HG02763 (cell line): ENCODE data around the gene DUSP16.

ENCODE experiments used
- ATAC-seq: cut with Tn5 transposase; IDR thresholded peaks from one replicate; pipeline ENCODE4 v1.9.1; 2021; ENCODE audit warnings: mild to moderate bottlenecking, moderate library complexity; ENCODE audit not compliant: unreplicated experiment

Gene DUSP16

DNA sequence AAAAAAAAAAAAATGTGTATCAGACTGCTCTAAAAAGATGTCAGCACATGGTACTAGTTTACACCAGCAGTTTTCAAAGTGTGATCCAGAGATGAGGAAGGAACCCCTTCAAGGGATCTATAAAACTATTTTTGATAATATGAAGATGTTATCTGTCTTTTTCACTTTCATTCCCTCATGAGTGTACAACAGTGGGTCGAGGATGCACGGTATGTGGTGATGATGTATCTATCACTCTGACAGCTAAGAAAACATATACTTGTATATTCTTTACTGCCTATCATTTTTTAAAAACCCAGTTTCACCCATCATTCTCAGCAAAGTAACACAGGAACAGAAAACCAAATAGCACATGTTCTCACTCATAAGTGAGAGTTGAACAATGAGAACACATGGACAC, 12.4 kb downstream of the DUSP16 start:
- ATAC-seq: no peak

GRCh38 chr12:12549426-12549825, 13.2 kb downstream of the DUSP16 start:
- no peak for ATAC-seq

DNA sequence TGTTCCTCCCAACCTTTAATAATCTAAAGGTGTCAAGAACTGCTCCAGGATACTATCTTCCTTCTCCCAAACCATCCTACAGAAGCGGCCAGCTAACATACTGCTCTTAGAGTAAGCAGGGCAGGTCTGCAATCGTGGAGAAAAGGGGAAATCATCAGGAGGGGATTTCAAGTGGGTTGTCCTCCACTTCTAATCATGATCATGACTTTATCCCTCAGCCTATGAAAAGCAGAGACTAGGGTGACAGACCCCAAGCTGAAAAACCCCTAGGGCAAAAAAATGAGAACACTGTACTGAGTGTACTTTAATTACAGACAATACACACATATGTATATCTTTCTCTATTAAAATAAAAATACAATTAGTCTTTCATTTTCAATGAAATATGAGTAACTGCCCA, 13.9 kb downstream of the DUSP16 start:
- ATAC-seq: no peak

DNA sequence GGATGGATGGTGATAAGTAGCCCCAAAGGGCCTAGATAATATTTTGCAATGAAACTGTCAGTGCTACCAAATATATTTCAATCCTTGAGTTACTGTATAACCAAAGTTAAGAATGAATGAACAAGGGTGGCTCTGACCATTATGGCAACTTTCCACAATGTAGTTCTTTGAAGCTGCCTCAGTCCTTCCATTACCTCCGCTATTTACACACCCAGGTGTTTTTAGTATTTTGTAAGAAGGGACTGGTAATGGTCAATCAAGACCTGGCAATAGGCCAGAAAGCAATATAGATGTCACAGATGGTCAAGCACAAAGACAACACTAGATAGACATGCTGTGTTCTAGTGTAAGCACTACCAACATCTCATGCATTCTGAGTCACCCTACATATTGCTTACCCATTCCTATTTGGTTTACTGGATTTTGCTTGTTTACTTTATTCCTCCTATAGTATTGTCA, 16.3 kb downstream of the DUSP16 start:
- ATAC-seq: no peak

DNA sequence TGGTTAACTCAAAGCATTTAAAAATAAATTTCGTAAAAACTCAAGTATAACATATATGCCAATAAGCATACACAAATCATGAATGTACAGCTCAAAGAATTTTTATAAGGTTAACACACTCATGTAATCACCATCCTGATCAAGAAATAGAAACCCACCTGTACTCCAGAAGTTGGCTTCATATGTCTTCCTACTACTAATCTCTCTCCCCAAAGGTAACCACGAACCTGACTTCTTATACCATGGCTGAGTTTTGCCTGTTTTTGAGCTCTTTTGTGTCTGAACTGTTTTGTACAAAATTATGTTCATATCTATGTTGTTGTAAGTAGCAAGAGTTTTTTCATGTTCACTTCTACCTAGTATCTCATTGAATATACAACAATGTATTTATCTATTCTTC, 18.7 kb downstream of the DUSP16 start:
- no peak for ATAC-seq

DNA sequence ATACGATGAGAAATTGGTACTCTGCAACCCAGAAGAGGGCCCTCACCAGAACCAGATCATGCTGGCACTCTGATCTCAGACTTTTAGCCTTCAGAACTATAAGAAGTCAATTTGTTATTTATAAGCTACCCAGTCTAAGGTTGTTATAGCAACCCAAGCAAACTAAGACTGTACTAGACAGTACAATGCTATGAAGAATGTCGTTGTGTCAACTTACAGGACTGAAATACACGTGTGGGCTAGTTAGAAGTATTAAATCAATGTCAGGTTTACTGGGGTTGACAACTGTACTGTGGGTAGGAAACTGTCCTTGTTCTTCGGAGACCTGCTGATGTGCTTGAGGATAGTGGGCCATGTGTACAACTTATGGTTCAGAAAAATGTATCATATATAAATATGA, 19.7 kb downstream of the DUSP16 start:
- ATAC-seq: no peak

DNA sequence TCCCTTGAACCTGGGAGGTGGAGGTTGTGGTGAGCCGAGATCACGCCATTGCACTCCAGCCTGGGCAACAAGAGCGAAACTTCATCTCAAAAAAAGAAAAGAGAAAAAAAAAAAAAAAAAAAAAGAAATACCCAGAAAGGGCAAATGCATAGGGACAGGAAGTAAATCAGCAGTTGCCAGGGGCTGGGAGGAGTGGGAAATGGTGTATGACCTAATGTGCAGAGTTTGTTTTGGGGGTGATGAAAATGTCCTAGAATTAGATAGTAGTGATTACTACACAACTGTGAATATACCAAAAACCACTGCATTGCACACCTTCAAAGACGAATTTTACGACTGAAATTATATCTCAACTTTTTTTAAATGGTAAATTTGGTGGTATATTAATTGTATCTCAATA, 20.4 kb downstream of the DUSP16 start:
- no peak for ATAC-seq

- ATAC-seq: no peak
Observed at GRCh38 chr12:12541782-12542181, 20.9 kb downstream of the DUSP16 start.

DNA sequence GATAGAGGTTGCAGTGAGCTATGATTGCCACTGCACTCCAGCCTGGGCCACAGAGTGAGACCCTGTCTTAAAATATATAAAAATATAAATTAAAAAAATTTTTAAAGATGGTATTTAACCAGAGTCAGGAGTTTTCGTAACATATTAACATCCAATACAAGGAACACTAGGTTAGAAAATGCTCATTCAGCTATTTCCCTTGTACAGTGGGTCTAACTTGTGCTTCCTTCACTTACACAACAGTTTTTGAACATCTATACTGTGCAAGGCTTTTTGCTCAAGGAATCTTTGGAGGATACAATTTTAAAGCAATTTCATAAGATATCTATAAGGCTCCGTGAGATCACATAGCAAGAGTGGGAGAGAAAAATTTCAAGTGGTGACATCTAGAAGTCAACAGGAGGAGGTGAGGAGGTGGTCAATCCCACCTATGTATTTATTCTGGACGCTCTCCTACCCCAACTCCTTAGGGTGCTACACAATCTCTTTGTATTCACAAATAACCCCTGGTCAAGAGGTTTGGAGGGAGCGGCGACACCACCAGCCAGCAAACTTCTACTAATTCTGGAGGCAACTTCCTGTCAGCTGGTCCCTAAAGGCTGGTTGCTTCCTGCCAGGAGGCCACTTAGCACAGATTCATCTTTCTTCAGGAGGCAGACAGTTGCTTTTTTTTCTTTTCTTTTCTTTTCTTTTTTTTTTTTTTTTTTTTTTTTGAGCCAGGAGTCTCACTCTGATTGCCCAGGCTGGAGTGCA, 22.2 kb downstream of the DUSP16 start:
- no peak for ATAC-seq

GRCh38 chr12:12539028-12539810, 23.4 kb downstream of the DUSP16 start:
- no peak for ATAC-seq

GRCh38 chr12:12538535-12538934, 24.1 kb downstream of the DUSP16 start:
- ATAC-seq: no peak

- no peak for ATAC-seq
Observed at GRCh38 chr12:12537421-12537820, 25.2 kb downstream of the DUSP16 start.

DNA sequence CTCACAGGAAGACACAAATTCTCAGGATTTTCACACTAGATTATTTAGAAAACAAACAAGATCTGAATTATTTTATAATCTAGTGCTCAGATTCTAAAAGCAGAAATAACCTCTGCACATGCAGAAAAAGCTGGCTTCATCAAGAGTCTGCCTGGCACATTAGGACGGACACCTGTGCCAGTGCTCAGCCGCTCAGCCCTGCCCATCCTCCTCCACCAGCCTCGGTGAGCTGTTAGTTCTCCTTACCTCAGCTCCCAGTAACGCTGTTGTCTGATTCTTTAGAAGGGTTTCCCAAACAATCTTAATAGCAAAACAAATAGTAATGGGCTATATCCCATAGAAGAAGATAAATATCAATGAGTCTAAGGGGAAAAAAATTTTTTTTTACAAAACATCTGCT, 27.7 kb downstream of the DUSP16 start:
- ATAC-seq: no peak

DNA sequence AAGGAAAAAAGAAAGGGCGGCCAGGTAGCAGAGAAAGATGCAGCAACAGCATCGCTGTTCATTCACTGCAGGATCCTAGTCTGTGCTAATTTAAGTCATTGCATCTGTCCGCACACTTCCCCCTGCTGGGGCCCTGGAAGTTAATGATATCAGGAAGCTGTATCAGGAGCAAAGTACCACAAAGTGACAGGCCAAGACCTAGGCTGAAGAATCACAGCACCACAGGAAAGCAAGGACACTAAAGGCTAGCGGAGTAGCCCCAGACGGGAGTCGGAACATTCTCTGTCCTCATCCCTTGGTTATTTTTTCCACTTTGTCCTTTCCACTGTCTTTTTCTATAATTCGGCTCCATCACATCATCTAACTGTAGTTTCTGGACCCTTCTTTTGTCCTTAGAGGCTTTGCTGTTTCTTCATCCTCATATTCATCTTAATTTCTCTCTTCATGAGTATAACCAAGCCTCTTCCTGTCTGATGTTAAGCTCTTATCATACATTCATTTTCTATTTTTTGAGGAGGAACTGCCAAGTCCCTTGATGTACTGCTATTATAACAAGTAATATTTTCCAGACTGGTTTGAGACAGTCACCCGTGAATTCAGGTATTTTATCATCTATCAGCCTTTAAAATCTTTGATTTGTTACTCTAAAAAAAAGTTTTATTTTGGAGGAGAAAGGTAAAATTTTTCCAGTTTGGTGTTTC, 28.3 kb downstream of the DUSP16 start:
- no peak for ATAC-seq

DNA sequence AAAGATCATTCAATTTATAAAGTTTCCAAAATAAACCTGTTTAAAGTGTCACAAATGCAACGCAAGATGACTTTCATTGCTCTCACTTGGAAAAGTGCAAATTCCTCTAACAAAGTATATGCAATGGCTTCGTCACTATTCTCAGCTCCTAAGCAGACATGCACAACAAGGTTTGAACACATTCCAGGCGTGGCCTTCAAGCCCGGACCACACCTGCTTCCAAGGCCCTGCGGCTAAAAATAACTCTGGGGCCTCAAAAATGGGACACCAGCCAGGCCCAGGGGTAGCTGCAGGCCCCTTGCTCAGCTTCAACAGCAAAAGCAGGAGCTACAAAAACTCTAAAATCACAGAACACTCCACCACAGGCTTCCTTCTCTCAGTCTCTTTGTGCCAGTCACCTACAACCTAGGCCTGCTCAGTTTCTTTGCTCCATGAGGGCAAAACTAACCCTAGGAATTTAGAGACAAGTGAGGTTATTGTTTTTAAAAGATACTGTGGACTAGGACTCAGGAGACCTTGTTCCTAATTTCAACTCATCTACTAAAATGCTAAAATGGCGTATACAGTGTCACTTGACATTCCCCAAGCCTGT, 29.3 kb downstream of the DUSP16 start:
- ATAC-seq: no peak

- no peak for ATAC-seq
Observed at GRCh38 chr12:12531194-12531593, 31.5 kb downstream of the DUSP16 start.

DNA sequence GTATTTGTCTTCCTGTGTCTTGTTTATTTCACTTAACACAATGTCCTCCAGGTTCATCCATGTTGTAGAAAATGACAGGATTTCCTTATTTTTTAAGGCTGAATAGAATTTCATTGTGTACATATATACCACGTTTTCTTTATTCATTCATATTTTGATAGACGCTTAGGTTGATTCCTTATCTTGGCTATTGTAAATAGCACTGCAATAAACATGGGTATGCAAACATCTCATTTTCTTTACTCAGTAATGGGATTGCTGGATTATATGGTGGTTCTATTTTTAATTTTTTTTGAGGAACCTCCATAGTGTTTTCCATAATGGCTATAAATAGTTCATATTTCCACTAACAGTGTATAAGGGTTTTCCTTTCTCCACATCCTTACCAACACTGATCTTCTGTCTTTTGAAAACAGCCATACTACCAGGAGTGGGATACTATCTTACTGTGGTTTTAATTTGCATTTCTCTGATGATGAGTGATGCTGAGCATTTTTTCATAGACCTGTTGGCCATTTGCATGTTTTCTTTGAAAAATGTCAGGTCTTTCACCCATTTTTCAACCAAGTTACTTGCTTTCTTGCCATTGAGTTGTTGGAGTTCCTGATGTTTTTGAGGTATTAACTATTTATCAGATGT, 32.8 kb downstream of the DUSP16 start:
- ATAC-seq: no peak

- ATAC-seq: no peak
Observed at GRCh38 chr12:12528361-12529270, 34.0 kb downstream of the DUSP16 start.

DNA sequence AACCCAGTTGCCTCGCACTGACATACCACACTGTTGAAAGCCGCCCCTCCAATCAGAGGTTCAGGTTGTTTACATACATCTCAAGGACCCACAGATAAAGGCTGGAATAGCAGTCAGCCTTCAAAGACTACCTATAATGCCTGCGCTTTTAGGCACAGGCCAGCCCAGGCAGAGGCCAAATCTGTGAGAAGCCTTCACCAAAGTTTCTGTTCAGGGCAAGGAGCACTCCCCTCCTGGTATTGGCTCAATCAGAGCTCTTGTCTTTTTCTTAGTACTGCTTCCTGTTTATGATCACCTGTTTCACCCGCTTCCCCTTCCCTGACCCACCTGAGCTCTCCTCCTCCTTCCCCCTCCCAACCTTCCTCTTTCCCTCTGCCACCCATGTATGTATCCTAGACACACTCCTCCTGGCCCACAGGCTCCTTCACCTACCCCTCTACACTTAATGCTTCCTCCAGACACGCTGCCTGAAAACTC, 34.8 kb downstream of the DUSP16 start:
- ATAC-seq: no peak

GRCh38 chr12:12524128-12524527, 38.5 kb downstream of the DUSP16 start:
- ATAC-seq: no peak
